IMR-90 (cell line): ENCODE data around the gene FBXL7. TPM values are rescaled to one million over a fixed set of nuclear protein-coding genes. Genes with fewer than 3 reads are reported as not detected.

Experiments
- ATAC-seq: fragments of 200-7000 bp; cut with Tn5 transposase; 2 replicates; pipeline ENCODE4 v1.9.1; 2020; ENCODE audit warnings: low read depth, mild to moderate bottlenecking, moderate library complexity
- BruUV-seq: library from RNA; stranded (reverse); fragments of 400-500 nt; replicated peaks from 2 replicates; lab custom pipeline; 2021; lab: Mats Ljungman, UMichigan
- CTCF ChIA-PET: fragments of 300-600 bp; formaldehyde crosslinking; extraction: SDS; loops from one replicate; lab custom pipeline; 2021; ENCODE audit warnings: antibody characterized with exemption; lab: Yijun Ruan, JAX
- POLR2A ChIA-PET: fragments of 300-600 bp; sonication (Branson Sonifier 250); formaldehyde crosslinking; loops from one replicate; lab custom pipeline; 2022; ENCODE audit warnings: antibody characterized with exemption; ENCODE audit not compliant: unreplicated experiment; lab: Charles Lee
- DNase-seq: peaks from one replicate; pipeline ENCODE4 v3.0.0; 2013
- H2AFZ ChIP-seq: replicated peaks from 2 replicates; pipeline ENCODE3; 2013; ENCODE audit warnings: low read length, mild to moderate bottlenecking; ENCODE audit not compliant: poor library complexity
- H2AK5ac ChIP-seq: 2 replicates; pipeline ENCODE4 v1.6.1; 2013; ENCODE audit warnings: low read depth, low read length, inconsistent platforms
- H2AK9ac ChIP-seq: replicated peaks from 2 replicates; pipeline ENCODE3; 2013; ENCODE audit warnings: mild to moderate bottlenecking, low read depth, low read length, moderate library complexity; ENCODE audit not compliant: poor library complexity
- H2BK120ac ChIP-seq: 2 replicates; pipeline ENCODE4 v1.6.1; 2013; ENCODE audit warnings: low read depth, low read length, inconsistent platforms
- H2BK15ac ChIP-seq: 3 replicates; pipeline ENCODE4 v1.6.1; 2013; ENCODE audit warnings: low read depth, low read length, inconsistent platforms
- H2BK20ac ChIP-seq: 2 replicates; pipeline ENCODE4 v1.6.1; 2013; ENCODE audit warnings: low read depth, mild to moderate bottlenecking, inconsistent platforms, low read length, moderate library complexity
- H2BK5ac ChIP-seq: 2 replicates; pipeline ENCODE4 v1.6.1; 2013; ENCODE audit warnings: mild to moderate bottlenecking, low read depth, low read length, inconsistent platforms; ENCODE audit not compliant: poor library complexity, severe bottlenecking
- H3K14ac ChIP-seq: replicated peaks from 2 replicates; pipeline ENCODE4 v1.6.1; 2013; ENCODE audit warnings: low read depth, low read length, inconsistent platforms
- H3K18ac ChIP-seq: 2 replicates; pipeline ENCODE4 v1.6.1; 2013; ENCODE audit warnings: low read depth, low read length, control low read depth
- H3K23ac ChIP-seq: 2 replicates; pipeline ENCODE4 v1.6.1; 2013; ENCODE audit warnings: low read depth, low read length, inconsistent platforms
- H3K27ac ChIP-seq: 2 replicates; pipeline ENCODE4 v1.5.1; 2013; ENCODE audit warnings: mild to moderate bottlenecking, control low read depth, low read length; ENCODE audit not compliant: insufficient read depth
- H3K27me3 ChIP-seq: 2 replicates; pipeline ENCODE4 v1.6.1; 2013; ENCODE audit warnings: low read length; ENCODE audit not compliant: control insufficient read depth, insufficient read depth
- H3K36me3 ChIP-seq: 2 replicates; pipeline ENCODE4 v1.6.1; 2013; ENCODE audit warnings: low read length, mixed read lengths; ENCODE audit not compliant: control insufficient read depth, insufficient read depth
- H3K4ac ChIP-seq: 2 replicates; pipeline ENCODE4 v1.6.1; 2013; ENCODE audit warnings: low read depth, low read length, inconsistent platforms
- H3K4me1 ChIP-seq: 2 replicates; pipeline ENCODE4 v1.6.1; 2013; ENCODE audit warnings: low read length, mixed read lengths; ENCODE audit not compliant: control insufficient read depth, insufficient read depth
- H3K4me2 ChIP-seq: 2 replicates; pipeline ENCODE4 v1.6.1; 2013; ENCODE audit warnings: low read depth, mild to moderate bottlenecking, control low read depth, low read length, moderate library complexity
- H3K4me3 ChIP-seq: 2 replicates; pipeline ENCODE4 v1.5.1; 2013; ENCODE audit warnings: low read depth, mild to moderate bottlenecking, control low read depth, low read length, moderate library complexity; ENCODE audit not compliant: insufficient read depth
- H3K56ac ChIP-seq: 2 replicates; pipeline ENCODE4 v1.6.1; 2013; ENCODE audit warnings: low read length, inconsistent platforms; ENCODE audit not compliant: insufficient read depth; ENCODE audit errors: extremely low read depth
- H3K79me1 ChIP-seq, 2 experiments: 2 replicates each; pipeline ENCODE4 v1.6.1; 2013; ENCODE audit warnings: low read length in 2 of 2, inconsistent platforms in 1 of 2, low read depth in 1 of 2
- H3K9ac ChIP-seq: 2 replicates; pipeline ENCODE4 v1.6.1; 2013; ENCODE audit warnings: low read depth, low read length, control low read depth
- H3K9me1 ChIP-seq: 2 replicates; pipeline ENCODE4 v1.6.1; 2013; ENCODE audit warnings: low read length, inconsistent platforms; ENCODE audit not compliant: insufficient read depth
- H3K9me3 ChIP-seq: 2 replicates; pipeline ENCODE4 v1.6.1; 2013; ENCODE audit warnings: low read length; ENCODE audit not compliant: control insufficient read depth, insufficient read depth
- H4K20me1 ChIP-seq: 2 replicates; pipeline ENCODE4 v1.6.1; 2013; ENCODE audit warnings: low read length, inconsistent platforms; ENCODE audit not compliant: insufficient read depth
- H4K5ac ChIP-seq: 2 replicates; pipeline ENCODE4 v1.6.1; 2013; ENCODE audit warnings: mild to moderate bottlenecking, low read depth, low read length, control low read depth
- H4K8ac ChIP-seq, 2 experiments: 2 replicates each; pipeline ENCODE4 v1.6.1; 2013; ENCODE audit warnings: low read depth in 2 of 2, low read length in 2 of 2, control low read depth in 1 of 2, inconsistent platforms in 1 of 2
- H4K91ac ChIP-seq: 2 replicates; pipeline ENCODE4 v1.6.1; 2013; ENCODE audit warnings: low read depth, low read length, inconsistent platforms; ENCODE audit not compliant: insufficient read depth
- WGBS, 2 experiments: methylation state at CpG; one replicate each; pipeline versions ENCODE4 v1.1.5 to v1.1.7; 2013; ENCODE audit warnings: missing lambda C conversion rate in 2 of 2; ENCODE audit not compliant: insufficient read length in 1 of 2; ENCODE audit errors: extremely low coverage in 2 of 2; 5-methylcytosine and 5-hydroxymethylcytosine counted together
- dilution Hi-C: fragments of 300-500 bp; cut with HindIII; formaldehyde crosslinking; loops from one replicate; pipeline ENCODE4 v1.14.3; 2018; ENCODE audit warnings: low sequenced_read_pairs; ENCODE audit not compliant: unreplicated experiment
- in situ Hi-C: fragments of 300-500 bp; cut with MboI; formaldehyde crosslinking; loops from 3 replicates; pipeline ENCODE4 v1.14.3; 2019; ENCODE audit warnings: low sequenced_read_pairs, inconsistent platforms, mixed read lengths
- intact Hi-C: fragments of 100-400 bp; cut with micrococcal nuclease; formaldehyde crosslinking; loops from 2 replicates; pipeline ENCODE4 v1.10.0; 2022
- polyA plus RNA-seq, 3 experiments: library from polyadenylated mRNA; depleted of rRNA; stranded (reverse); fragments of >200 nt; gene quantifications; 2 replicates each; pipeline ENCODE4 v1.2.3, GENCODE V29; 2012; ENCODE audit warnings: low replicate concordance in 1 of 3
- total RNA-seq: library from RNA; depleted of rRNA; stranded (reverse); fragments of >200 nt; gene quantifications from 2 replicates; pipeline ENCODE4 v1.2.3, GENCODE V29; 2012
- TF ChIP-seq, protein P1 (sequence below): fragments of 150-350 bp; IDR thresholded peaks from 2 replicates; pipeline ENCODE4 v1.6.1; 2016; ENCODE audit warnings: low read depth, mild to moderate bottlenecking, low read length, moderate library complexity, borderline replicate concordance

The FBXL7 gene
- total and polyA plus RNA-seq, 2 of the 4 experiments (the other 2 are of a cell fraction) = 4.1 to 10.2 TPM

- dilution Hi-C loops (no loop called here), intact Hi-C loops (no loop called here), in situ Hi-C loops (no loop called here)
- Histone ChIP-seq H2AFZ (no peak overlapping the region), H3K9me3 (no peaks in the 10 kb centered on the region), H3K23ac (no peak overlapping the region), H2BK120ac (no peak overlapping the region), H3K4ac (no peak overlapping the region), H2BK5ac (no peak overlapping the region), H3K9me1 (no peaks in the 10 kb centered on the region), H2AK9ac (no peak overlapping the region), H4K20me1 (peaks cover 3% of the 10 kb centered on the region; the same call in 1 of the 2 replicates), H2BK15ac (no peak overlapping the region), H2BK20ac (no peak overlapping the region), H4K8ac (no peak overlapping the region), H4K5ac (no peak overlapping the region), H3K4me2 (no peak overlapping the region), H2AK5ac (no peak overlapping the region), H3K27ac (no peak overlapping the region), H3K9ac (no peak overlapping the region), H3K36me3 (no peaks in the 10 kb centered on the region), H4K91ac (no peak overlapping the region), H3K56ac (no peak overlapping the region), H3K14ac (no peak overlapping the region), H3K79me1 (peaks cover 6 to 10% of the 10 kb centered on the region in 2 experiments), H3K18ac (no peak overlapping the region), H3K4me1 (no peaks in the 10 kb centered on the region), H3K27me3 (no peaks in the 10 kb centered on the region), H3K4me3 (no peak overlapping the region)
- no peak for ATAC-seq
- CTCF ChIA-PET = no interaction called here
- no CpG with 5 or more reads among the region's 2 CpGs for WGBS, 2 experiments
- POLR2A ChIA-PET = no interaction called here
- TF ChIP-seq, protein P1, sequence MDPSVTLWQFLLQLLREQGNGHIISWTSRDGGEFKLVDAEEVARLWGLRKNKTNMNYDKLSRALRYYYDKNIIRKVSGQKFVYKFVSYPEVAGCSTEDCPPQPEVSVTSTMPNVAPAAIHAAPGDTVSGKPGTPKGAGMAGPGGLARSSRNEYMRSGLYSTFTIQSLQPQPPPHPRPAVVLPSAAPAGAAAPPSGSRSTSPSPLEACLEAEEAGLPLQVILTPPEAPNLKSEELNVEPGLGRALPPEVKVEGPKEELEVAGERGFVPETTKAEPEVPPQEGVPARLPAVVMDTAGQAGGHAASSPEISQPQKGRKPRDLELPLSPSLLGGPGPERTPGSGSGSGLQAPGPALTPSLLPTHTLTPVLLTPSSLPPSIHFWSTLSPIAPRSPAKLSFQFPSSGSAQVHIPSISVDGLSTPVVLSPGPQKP = no peak
- DNase-seq = no peak
- no TSS peak for BruUV-seq
Measured at GRCh38 chr5:15776346-15776745, 276.4 kb downstream of the FBXL7 start.
